ENCODE results near the gene PCK2. TPM values are rescaled to one million over a fixed set of nuclear protein-coding genes. Genes with fewer than 3 reads are reported as not detected.

PCK2 gene
- total RNA-seq, 1 donor from 2014 or later = 22.2 TPM

DNA sequence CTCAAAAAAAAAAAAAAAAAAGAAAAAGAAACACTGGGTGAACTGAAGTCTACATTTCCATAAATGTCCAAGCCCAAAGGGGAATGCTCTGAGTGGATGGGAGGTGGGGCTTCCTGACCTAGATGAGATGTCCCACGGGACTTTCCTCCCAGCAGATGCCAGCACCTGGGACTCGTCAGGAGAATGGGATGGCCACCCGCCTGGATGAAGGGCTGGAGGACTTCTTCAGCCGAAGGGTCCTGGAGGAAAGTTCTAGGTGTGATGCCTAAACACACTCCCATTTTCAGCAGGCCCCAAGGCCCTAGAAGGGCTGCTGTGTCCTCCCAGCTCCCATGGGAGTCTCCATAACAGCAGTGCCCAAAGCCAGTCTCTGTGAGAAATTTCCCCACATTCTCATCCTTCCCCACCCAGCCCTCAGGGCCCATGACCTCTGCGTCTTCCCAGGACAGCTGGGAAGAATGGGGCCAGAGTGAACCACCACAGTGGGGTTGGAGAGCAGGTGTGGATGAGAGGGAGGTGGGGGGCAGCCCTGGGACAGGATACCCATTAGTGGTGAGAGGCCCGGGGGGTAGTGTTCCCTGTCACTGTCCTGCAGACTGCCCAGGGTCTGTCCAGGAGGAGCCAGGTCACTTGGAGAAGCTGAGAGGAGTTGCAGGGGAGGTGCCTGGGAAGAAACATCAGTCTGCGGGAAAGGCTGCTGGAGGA lies 29.9 kb upstream of the PCK2 start:
- no peaks in the 10 kb centered on the region for H3K4me1 Mint-ChIP-seq
- H3K36me3 Mint-ChIP-seq = no peaks in the 10 kb centered on the region
- no peaks in the 10 kb centered on the region for H3K9me3 Mint-ChIP-seq
- peaks cover 17% of the 10 kb centered on the region for H3K27me3 Mint-ChIP-seq (ENCODE audit: low read depth)
- no peak overlapping the region for H3K27ac Mint-ChIP-seq
- no peak overlapping the region for H3K4me3 Mint-ChIP-seq
- TF ChIP-seq CTCF (IDR thresholded peaks at IDR 0.05; ENCODE audit: unreplicated experiment) = no peak
- no peak for DNase-seq (ENCODE audit: low spot score in 2 of 2, unreplicated experiment in 2 of 2)

- Mint-ChIP-seq H3K9me3 (no peaks in the 10 kb centered on the region), H3K27ac (no peak overlapping the region), H3K4me1 (no peaks in the 10 kb centered on the region), H3K4me3 (no peak overlapping the region), H3K36me3 (no peaks in the 10 kb centered on the region), H3K27me3 (ENCODE audit: low read depth) (peaks cover 22% of the 10 kb centered on the region)
- TF ChIP-seq CTCF (IDR thresholded peaks at IDR 0.05; ENCODE audit: unreplicated experiment) = no peak
- DNase-seq (ENCODE audit: low spot score in 2 of 2, unreplicated experiment in 2 of 2) = no peak
Observed at GRCh38 chr14:24064856-24065255, 29.3 kb upstream of the PCK2 start.

DNA sequence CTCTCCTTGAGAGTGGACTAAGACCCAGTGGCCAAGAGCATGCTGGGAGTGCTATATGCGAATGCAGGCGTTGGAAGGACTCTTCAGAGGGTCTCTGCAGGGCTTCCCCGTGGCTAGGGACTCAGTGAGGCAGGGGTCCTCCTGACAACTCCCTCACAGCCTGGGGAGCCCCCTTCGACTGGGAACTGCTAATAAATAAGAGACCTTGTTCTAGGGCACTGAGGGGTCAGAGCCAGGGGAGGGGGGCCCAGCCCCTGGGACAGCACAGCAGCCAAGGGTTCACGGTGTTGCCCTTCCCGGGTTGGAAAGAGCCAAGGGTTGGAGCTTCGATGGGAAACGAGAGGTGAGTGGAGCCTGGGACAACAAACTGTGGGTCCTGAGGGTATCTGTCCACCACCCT lies 28.7 kb upstream of the PCK2 start:
- Mint-ChIP-seq H3K27ac (no peak overlapping the region), H3K4me3 (no peak overlapping the region), H3K27me3 (ENCODE audit: low read depth) (peaks cover 27% of the 10 kb centered on the region), H3K4me1 (no peaks in the 10 kb centered on the region), H3K9me3 (no peaks in the 10 kb centered on the region), H3K36me3 (no peaks in the 10 kb centered on the region)
- TF ChIP-seq CTCF (IDR thresholded peaks at IDR 0.05; ENCODE audit: unreplicated experiment) = no peak
- DNase-seq (ENCODE audit: low spot score in 2 of 2, unreplicated experiment in 2 of 2) = no peak

- no peak for DNase-seq (ENCODE audit: low spot score in 2 of 2, unreplicated experiment in 2 of 2)
- Mint-ChIP-seq H3K27me3 (ENCODE audit: low read depth) (peaks cover 35% of the 10 kb centered on the region), H3K36me3 (no peaks in the 10 kb centered on the region), H3K4me1 (no peaks in the 10 kb centered on the region), H3K9me3 (no peaks in the 10 kb centered on the region), H3K4me3 (no peak overlapping the region), H3K27ac (no peak overlapping the region)
- TF ChIP-seq CTCF (IDR thresholded peaks at IDR 0.05; ENCODE audit: unreplicated experiment) = no peak
Observed at GRCh38 chr14:24066496-24067132, 27.5 kb upstream of the PCK2 start.

DNA sequence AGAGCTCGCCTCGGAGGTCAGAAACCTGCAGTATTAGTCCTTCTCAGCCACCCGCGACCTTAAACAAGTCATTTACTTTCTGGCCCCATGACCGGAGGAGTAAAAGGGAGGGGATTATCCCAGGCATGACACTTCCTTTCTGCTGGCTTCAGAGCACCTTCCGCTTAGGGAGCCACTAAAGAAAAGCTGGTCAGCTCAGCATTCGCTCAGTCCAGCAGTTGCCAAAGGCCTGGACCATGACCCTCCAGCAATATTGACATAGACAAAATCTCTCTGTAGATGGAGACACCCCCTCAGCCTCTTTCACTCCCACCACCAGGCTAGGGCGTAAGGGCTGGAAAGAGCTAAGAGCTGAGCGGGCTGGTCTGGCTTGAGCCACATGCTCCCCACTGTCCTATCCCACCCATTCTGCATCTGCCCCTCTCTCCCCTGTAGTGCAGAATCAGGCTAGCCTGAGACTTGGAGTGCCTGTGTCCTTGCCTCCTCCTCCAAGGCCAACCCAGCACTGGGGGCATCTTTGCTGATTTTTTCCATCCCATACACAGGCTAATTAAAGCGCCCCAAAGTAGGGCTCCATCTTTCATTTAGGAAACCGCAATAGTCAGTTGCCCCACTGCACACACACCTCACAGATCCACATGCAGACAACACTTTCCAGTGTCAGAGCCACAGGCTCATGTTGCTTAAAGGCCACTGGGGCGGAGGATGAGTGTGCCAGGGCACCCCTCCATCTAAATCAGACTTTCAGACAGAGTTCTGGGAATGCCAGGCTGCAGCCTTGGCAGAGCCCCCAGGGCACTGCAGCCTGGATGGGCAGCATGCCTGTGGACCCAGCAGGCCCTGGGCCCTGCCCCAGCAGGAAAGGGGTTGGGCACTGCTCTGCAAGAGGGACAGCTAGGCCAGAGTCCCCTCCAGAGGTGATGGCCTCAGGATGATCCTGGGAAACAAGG lies 26.7 kb upstream of the PCK2 start:
- no peak overlapping the region for H3K27ac Mint-ChIP-seq
- H3K27me3 Mint-ChIP-seq (ENCODE audit: low read depth) = peaks cover 36% of the 10 kb centered on the region
- no peak overlapping the region for H3K4me3 Mint-ChIP-seq
- no peaks in the 10 kb centered on the region for H3K4me1 Mint-ChIP-seq
- H3K9me3 Mint-ChIP-seq = no peaks in the 10 kb centered on the region
- DNase-seq (ENCODE audit: low spot score in 2 of 2, unreplicated experiment in 2 of 2) = no peak
- TF ChIP-seq CTCF (IDR thresholded peaks at IDR 0.05; ENCODE audit: unreplicated experiment) = no peak
- no peaks in the 10 kb centered on the region for H3K36me3 Mint-ChIP-seq

Data from mesothelial cell of epicardium (in vitro differentiated cells).